ENCODE measurements around the gene LMTK3.
"Not testable (repeated sequence)": the region's sequence is repeated elsewhere in the genome, so short reads cannot be mapped to it uniquely, and the experiment has no call there.

LMTK3 gene

GRCh38 chr19:48540110-48540509, 28.5 kb upstream of the LMTK3 start:
- DNase-seq: no peak

DNA sequence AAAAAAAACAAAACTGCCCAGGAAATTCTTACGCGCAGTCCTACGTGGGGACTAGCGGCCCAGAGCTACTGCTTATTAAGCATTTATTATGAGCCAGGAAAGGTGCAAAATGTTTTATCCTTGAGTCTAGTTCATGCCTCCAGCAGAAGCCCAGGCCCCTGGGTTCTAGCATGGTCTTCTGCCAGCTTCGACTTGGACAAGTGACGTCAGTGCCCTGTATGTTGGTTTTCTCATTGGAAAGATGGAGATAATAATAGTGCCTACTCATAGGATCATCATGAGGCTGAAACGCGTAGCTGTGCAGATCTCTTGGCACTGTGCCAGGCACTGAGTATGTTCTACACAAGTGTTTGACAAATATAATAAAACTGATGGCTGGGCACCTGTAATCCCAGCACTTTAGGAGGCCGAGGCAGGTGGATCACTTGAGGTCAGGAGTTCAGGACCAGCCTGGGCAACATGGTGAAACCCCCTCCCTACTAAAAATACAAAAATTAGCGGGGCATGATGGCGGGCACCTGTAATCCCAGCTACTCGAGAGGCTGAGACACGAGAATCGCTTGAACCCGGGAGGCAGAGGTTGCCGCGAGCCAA, 28.0 kb upstream of the LMTK3 start:
- DNase-seq: no peak

GRCh38 chr19:48538057-48538456, 26.4 kb upstream of the LMTK3 start:
- not testable (repeated sequence) for DNase-seq

DNA sequence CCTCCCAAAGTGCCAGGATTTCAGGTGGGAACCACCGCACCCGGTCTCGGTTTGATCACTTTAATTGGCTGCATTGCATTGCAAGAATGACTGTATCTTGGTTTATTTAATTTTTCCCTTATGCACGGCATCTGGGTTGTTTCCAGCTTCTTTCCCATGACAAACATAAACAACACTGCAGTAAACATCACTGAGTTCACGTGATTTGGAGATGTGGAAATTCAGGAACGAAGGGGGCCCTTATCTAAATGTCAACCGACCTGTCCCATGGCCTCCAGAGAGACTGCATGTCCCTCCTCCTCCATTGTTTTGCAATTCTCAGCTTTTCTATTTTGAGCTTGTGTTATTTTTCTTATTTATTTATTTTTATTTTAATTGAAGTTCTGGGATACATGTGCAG, 25.9 kb upstream of the LMTK3 start:
- no peak for DNase-seq

GRCh38 chr19:48533770-48534169, 22.1 kb upstream of the LMTK3 start:
- no peak for DNase-seq

DNA sequence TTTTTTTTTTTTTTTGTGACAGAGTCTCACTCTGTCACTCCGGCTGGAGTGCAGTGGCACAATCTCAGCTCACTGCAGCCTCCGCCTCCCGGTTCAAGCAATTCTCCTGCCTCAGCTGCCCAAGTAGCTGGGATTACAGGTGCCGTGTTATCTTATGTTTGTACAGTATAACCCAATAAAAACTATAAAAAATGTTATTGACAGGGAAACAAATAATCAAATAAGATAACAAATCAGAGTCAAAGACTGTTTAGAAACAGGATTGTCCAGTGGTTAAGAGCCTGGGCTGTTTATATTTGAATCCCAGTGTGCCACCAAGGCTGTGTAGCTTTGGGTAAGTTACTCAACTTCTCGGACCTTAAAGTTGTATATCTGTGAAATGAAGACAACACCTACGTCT, 19.1 kb upstream of the LMTK3 start:
- DNase-seq: no peak

- DNase-seq: no peak
Observed at GRCh38 chr19:48530066-48530720, 18.6 kb upstream of the LMTK3 start.

DNA sequence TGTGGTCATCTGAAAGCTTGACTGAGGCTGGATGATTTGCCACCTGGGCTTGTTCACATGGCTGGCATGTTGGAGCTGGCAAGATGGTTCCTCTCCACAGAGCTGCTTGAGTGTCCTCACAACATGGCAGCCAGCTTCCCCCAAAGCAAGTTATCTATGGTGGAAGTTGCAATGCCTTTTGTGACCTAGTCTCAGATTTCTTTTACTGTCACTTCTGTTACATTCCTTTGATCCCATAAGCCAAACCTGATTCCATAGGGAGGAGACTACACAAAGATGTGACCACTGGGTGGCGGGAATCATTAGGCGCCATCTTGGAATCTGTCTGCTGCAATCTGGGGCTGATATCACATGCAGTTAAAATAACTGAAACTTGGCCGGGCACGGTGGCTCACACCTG, 17.5 kb upstream of the LMTK3 start:
- no peak for DNase-seq

- no peak for DNase-seq
Observed at GRCh38 chr19:48524732-48525131, 13.1 kb upstream of the LMTK3 start.

DNA sequence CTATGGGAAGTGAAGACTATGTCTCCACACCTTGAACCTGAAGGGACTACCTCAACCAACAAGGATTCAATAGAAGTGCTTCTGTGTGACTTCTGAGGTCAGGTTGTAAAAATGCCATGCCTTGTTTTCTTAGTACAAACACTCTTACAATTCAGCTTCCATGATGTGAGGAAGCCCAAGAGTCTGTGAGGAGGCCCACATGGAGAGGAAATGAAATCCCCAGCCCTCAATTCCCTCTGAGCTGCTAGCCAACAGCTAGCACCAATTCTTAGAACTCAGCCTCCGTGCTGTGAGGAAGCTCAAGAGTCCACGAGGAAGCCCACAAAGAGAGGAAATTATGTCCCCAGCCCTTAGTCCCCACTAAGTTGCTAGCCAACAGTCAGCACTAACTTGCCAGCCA, 12.6 kb upstream of the LMTK3 start:
- DNase-seq: no peak

GRCh38 chr19:48520134-48520533, 8.5 kb upstream of the LMTK3 start:
- no peak for DNase-seq

DNA sequence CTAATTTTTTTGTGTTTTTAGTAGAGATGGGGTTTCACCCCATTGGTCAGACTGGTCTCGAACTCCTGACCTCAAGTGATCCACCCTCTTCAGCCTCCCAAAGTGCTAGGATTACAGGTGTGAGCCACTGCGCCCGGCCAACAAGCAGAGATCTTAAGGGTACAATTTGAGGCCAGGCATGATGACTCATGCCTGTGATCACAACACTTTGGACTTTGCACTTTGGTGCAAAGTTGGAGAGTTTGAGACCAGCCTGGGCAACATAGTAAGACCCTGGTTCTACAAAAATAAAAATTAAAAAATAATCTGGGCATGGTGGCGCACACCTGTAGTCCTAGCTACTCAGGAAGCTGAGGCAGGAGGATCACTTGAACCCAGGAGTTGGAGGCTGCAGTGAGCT, 7.8 kb upstream of the LMTK3 start:
- DNase-seq: not testable (repeated sequence)

DNA sequence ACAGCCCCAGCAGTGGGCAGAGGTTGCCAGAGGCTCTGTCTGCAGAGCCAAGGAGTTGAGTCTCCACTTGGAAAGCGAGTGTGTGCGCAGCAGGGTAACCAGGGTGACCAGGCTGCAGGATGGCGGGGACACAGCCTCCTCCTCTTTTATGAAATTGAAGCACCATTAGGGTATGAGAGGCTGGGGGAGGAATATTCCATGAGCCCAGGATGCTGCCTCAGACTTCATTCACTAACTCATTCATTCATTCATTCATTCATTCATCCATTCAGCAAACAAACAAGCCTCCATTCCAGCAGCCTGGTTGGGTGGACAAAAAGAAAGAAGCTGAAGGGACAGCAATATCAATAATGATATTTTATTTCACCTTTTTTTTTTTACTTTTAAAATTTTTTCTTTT, 6.6 kb upstream of the LMTK3 start:
- DNase-seq: no peak

DNA sequence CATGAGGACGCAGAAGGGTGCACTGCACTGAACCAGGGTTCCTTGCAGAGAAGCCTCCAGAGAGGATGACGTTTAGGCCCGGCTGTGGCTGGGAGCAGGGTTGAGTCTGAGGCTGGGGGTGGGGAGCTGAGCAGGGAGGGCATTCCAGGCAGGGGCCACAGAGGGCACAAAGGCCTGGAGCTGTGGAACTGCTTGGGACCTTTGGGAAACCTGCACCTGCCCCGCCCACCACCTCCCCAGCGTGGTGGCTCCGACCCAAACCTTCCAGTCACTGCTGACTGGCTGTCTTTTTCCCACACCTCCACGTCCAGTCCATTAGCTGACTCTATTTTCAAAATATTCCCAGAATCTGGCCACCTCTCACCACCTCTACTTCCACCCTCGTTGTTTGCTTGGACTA, 4.9 kb upstream of the LMTK3 start:
- no peak for DNase-seq

DNA sequence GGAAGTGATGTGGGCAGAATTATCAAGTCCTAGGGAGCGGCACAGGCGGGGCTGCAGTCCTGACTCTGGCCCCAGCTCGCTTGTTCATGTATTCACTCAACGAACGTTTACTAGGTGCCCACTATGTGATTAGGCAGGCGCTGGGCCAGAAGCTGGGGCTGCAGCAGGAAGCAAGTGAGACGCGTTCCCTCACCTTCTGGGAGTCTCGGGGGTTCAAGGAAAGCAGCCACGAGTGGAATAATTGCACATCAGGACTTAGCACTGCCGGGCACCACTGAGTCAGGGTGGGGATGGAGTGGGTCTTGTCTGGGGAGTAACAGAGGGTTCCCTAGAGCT, 2.5 kb upstream of the LMTK3 start:
- DNase-seq: no peak

DNA sequence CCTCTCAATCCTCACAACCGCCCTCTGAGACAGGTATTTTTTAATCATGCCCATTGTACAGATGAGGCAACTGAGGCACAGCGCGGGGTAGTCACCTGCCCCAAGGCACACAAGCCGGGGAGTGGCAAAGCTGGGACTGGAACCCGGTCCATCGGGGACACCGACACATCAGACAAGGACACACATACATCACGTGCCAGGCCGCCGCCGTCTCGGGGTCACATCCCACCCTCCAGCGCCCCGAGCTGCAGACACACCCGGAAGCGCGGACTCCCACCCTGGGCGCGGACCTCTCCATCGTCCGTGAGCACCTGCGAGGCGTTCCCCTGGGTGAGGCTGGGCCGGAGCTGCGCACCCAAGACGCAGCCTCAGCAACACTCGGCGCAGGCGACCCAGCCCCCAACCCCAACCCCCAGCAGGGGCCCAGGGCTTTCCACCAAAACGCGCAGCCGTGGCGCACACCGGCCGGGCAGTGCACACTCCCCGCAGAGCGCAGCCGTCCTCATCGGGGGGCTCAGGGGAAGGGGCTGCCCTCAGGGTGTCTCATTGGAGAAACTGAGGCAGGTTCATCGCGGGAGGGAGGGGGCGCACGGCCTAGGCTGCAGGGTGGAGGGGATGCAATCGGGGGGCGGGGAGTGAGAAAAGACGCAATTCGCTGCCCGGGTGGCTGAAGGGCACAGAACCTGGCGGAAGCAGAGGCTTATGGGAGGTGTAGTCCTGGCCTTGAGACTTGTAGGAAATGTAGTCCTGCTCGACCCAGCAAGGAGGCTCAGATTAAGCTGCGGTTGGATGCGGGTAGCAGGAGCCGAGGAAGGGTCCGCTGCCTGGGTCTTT, 1.9 kb upstream of the LMTK3 start:
- peak; percentile 60 for DNase-seq

DNA sequence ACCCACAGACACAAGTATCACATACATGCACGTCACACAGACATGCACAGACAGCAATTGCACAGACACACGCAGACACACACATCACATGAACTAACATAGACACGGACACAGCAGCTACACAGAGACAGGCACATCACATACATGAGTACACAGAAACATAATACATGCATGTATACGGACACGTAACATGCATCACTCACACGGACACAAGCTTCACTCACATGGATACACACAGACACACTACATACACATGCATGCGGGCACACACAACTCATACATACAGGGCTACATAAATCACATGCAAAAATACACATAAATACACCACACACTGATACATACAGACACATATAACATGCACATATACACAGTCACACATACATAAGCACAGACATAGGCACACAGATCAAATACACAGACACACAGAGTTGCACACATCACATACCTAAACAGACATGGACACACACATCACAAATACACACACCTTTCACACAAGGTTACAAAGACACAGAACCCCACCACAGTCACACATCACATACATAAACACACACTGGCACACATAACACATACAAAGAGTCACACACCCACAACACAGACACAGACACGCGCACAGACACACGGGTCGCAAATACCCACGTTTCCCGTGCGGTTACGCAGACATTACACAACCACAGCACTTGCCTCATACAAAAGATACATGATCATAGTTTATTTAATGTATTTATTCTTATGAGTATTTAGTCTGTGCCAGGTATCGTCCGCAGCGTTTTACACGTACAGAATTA, 1.1 kb upstream of the LMTK3 start:
- DNase-seq: no peak

GRCh38 chr19:48511321-48511731, 309 bp downstream of the LMTK3 start:
- DNase-seq: no peak

GRCh38 chr19:48510421-48511268, 990 bp downstream of the LMTK3 start:
- DNase-seq: peak; percentile 75

GRCh38 chr19:48509467-48510194, 2.0 kb downstream of the LMTK3 start:
- DNase-seq: no peak

DNA sequence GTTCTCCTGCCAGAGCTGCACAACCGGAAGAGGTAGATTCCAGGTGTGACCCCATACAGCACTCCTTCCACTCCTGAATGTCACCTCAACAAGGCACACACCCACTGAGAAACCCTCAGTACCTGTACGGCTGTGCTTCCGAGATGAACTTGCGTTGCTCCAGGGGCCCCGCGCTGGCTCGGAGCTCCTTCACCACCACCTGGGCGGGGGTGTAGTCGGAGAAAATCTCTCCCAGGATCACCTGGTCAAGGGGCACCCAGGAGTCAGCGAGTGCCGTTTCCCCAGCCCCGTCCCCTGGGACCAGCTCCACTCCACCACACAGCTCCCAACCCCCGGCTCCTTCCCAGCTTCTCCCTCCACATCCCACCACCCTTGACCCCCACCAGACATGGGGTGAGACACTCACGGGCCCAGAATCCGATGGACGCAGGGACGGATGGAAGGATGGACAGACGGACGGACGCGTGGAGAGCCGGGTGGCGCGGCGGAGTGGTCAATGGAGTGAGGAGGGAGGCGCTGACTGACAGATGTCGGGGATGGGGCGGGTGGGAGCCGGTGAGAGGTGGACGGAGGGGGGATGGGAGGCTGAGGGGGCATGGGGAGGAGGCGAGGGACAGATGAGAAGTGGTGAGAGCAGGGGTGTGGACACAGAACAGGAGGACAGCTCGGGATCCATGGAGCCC, 2.8 kb downstream of the LMTK3 start:
- no peak for DNase-seq
